Activated CD4-positive, alpha-beta memory T cell treated with anti-CD3 and anti-CD28 coated beads for 36 hours (primary cell): ENCODE results near the gene ATP2A2. TPM values are rescaled to one million over a fixed set of nuclear protein-coding genes. Genes with fewer than 3 reads are reported as not detected.
A peak's percentile ranks its signal among the peaks of the same experiment; 100 is the strongest.

Experiments used
- CTCF ChIA-PET: fragments of 350-600 bp; sonication (Branson Sonifier 250); formaldehyde crosslinking; loops from one replicate; lab custom pipeline; 2021; ENCODE audit warnings: antibody characterized with exemption, inconsistent platforms; lab: Charles Lee
- POLR2A ChIA-PET: fragments of 350-600 bp; sonication (Branson Sonifier 250); formaldehyde crosslinking; loops from one replicate; lab custom pipeline; 2021; ENCODE audit warnings: antibody characterized with exemption; lab: Charles Lee
- DNase-seq: peaks from one replicate; pipeline ENCODE4 v3.0.0-alpha.2; 2020
- H3K27ac Mint-ChIP-seq: one replicate; pipeline ENCODE4 v1.8.0; 2021; ENCODE audit warnings: mixed read lengths
- H3K27me3 Mint-ChIP-seq: one replicate; pipeline ENCODE4 v1.8.0; 2021; ENCODE audit warnings: mixed read lengths
- H3K36me3 Mint-ChIP-seq: one replicate; pipeline ENCODE4 v1.8.0; 2021; ENCODE audit warnings: mixed read lengths
- H3K4me1 Mint-ChIP-seq: one replicate; pipeline ENCODE4 v1.8.0; 2021; ENCODE audit warnings: low read depth, mixed read lengths
- H3K4me3 Mint-ChIP-seq: one replicate; pipeline ENCODE4 v1.8.0; 2021; ENCODE audit warnings: mild to moderate bottlenecking, mixed read lengths
- H3K9me3 Mint-ChIP-seq: one replicate; pipeline ENCODE4 v1.8.0; 2021; ENCODE audit warnings: mixed read lengths
- intact Hi-C: fragments of 100-400 bp; cut with micrococcal nuclease; formaldehyde crosslinking; loops from one replicate; pipeline ENCODE4 v1.15.1; 2023
- total RNA-seq, 2 experiments: library from RNA; stranded (reverse); gene quantifications; one replicate each; pipeline ENCODE4 v1.2.3, GENCODE V29; 2021

Gene ATP2A2
- total RNA-seq, 2 experiments from 2014 or later: 144 to 152 TPM

GRCh38 chr12:110266381-110266960 is 14.6 kb upstream of the ATP2A2 start:
- H3K36me3 Mint-ChIP-seq: no peaks in the 10 kb centered on the region
- H3K27ac Mint-ChIP-seq: no peak overlapping the region
- peaks cover 7% of the 10 kb centered on the region for H3K27me3 Mint-ChIP-seq
- no peaks in the 10 kb centered on the region for H3K9me3 Mint-ChIP-seq
- CTCF ChIA-PET: interaction anchor here (0.6 to 1.0 kb wide), 2 partner anchors 158 to 165 kb away, joined by 3 to 4 read pairs; no protein-coding TSS in a partner anchor
- H3K4me3 Mint-ChIP-seq: no peak overlapping the region
- no peaks in the 10 kb centered on the region for H3K4me1 Mint-ChIP-seq
- POLR2A ChIA-PET: no interaction called here
- intact Hi-C loops: no loop called here
- DNase-seq: no peak

GRCh38 chr12:110266980-110267620 is 13.9 kb upstream of the ATP2A2 start:
- no peaks in the 10 kb centered on the region for H3K9me3 Mint-ChIP-seq
- no peak for DNase-seq
- H3K4me1 Mint-ChIP-seq: no peaks in the 10 kb centered on the region
- H3K27ac Mint-ChIP-seq: no peak overlapping the region
- no peaks in the 10 kb centered on the region for H3K36me3 Mint-ChIP-seq
- ChIA-PET POLR2A (no interaction called here), CTCF (interaction anchor here (0.6 to 1.0 kb wide), 2 partner anchors 158 to 164 kb away, joined by 3 to 4 read pairs; no protein-coding TSS in a partner anchor)
- intact Hi-C loops: no loop called here
- peaks cover 7% of the 10 kb centered on the region for H3K27me3 Mint-ChIP-seq
- no peak overlapping the region for H3K4me3 Mint-ChIP-seq

- POLR2A ChIA-PET: no interaction called here
Measured at GRCh38 chr12:110269622-110270124, 11.4 kb upstream of the ATP2A2 start.

GRCh38 chr12:110270125-110270962 is 10.7 kb upstream of the ATP2A2 start:
- intact Hi-C loops: no loop called here
- no peak for DNase-seq
- ChIA-PET POLR2A (no interaction called here), CTCF (interaction anchor here (0.8 kb wide), 1 partner anchor 69 kb away, joined by 3 read pairs; no protein-coding TSS in a partner anchor)
- Mint-ChIP-seq H3K36me3 (no peaks in the 10 kb centered on the region), H3K9me3 (no peaks in the 10 kb centered on the region), H3K27me3 (peaks cover 7% of the 10 kb centered on the region), H3K27ac (no peak overlapping the region), H3K4me3 (no peak overlapping the region), H3K4me1 (no peaks in the 10 kb centered on the region)

More at GRCh38 chr12:110269622-110270124, 11.4 kb upstream of the ATP2A2 start:
- Mint-ChIP-seq H3K27ac (no peak overlapping the region), H3K27me3 (peaks cover 7% of the 10 kb centered on the region), H3K36me3 (no peaks in the 10 kb centered on the region), H3K9me3 (no peaks in the 10 kb centered on the region), H3K4me3 (no peak overlapping the region), H3K4me1 (no peaks in the 10 kb centered on the region)
- CTCF ChIA-PET: no interaction called here
- intact Hi-C loops: no loop called here
- DNase-seq: no peak

GRCh38 chr12:110271015-110271414 is 10.0 kb upstream of the ATP2A2 start:
- Mint-ChIP-seq H3K4me3 (no peak overlapping the region), H3K27me3 (peaks cover 7% of the 10 kb centered on the region), H3K36me3 (no peaks in the 10 kb centered on the region), H3K27ac (no peak overlapping the region), H3K9me3 (no peaks in the 10 kb centered on the region), H3K4me1 (no peaks in the 10 kb centered on the region)
- intact Hi-C loops: no loop called here
- POLR2A ChIA-PET: no interaction called here
- no peak for DNase-seq
- CTCF ChIA-PET: interaction anchor here (0.8 kb wide), 1 partner anchor 69 kb away, joined by 3 read pairs; no protein-coding TSS in a partner anchor

- DNase-seq: no peak
- Mint-ChIP-seq H3K27me3 (no peaks in the 10 kb centered on the region), H3K9me3 (no peaks in the 10 kb centered on the region), H3K4me3 (no peak overlapping the region), H3K4me1 (peaks cover 4% of the 10 kb centered on the region), H3K27ac (no peak overlapping the region), H3K36me3 (peaks cover 6% of the 10 kb centered on the region)
- CTCF ChIA-PET: no interaction called here
- intact Hi-C loops: no loop called here
- POLR2A ChIA-PET: no interaction called here
Measured at GRCh38 chr12:110277530-110278254, 3.4 kb upstream of the ATP2A2 start.

GRCh38 chr12:110278255-110278536 is 2.9 kb upstream of the ATP2A2 start:
- no peaks in the 10 kb centered on the region for H3K27me3 Mint-ChIP-seq
- H3K27ac Mint-ChIP-seq: no peak overlapping the region
- H3K4me3 Mint-ChIP-seq: no peak overlapping the region
- H3K9me3 Mint-ChIP-seq: no peaks in the 10 kb centered on the region
- intact Hi-C loops: no loop called here
- ChIA-PET POLR2A (no interaction called here), CTCF (no interaction called here)
- peaks cover 9% of the 10 kb centered on the region for H3K4me1 Mint-ChIP-seq
- DNase-seq: no peak
- peaks cover 11% of the 10 kb centered on the region for H3K36me3 Mint-ChIP-seq

GRCh38 chr12:110279566-110280375 is 1.3 kb upstream of the ATP2A2 start:
- CTCF ChIA-PET: interaction anchor here (0.9 to 1.9 kb wide), 3 partner anchors 15 to 178 kb away, joined by 3 to 18 read pairs (median 9); no protein-coding TSS in a partner anchor
- Mint-ChIP-seq H3K4me1 (peaks cover 24% of the 10 kb centered on the region), H3K36me3 (peaks cover 24% of the 10 kb centered on the region), H3K27ac (peak overlapping the region; percentile 79), H3K27me3 (no peaks in the 10 kb centered on the region), H3K9me3 (no peaks in the 10 kb centered on the region), H3K4me3 (peak overlapping the region; percentile 80)
- intact Hi-C loops: loop anchor here (5.0 to 10.0 kb wide), 3 partner anchors 153 to 395 kb away; partner anchors contain the start of genes ANKRD13A, GIT2 and GLTP
- POLR2A ChIA-PET: interaction anchor here (0.9 to 1.6 kb wide), 9 partner anchors 9 to 190 kb away, joined by 3 to 7 read pairs (median 5); partner anchors contain the start of gene IFT81
- no peak for DNase-seq

GRCh38 chr12:110280392-110280778 is 662 bp upstream of the ATP2A2 start:
- H3K27me3 Mint-ChIP-seq: no peaks in the 10 kb centered on the region
- DNase-seq: peak; percentile 64
- intact Hi-C loops: loop anchor here (5.0 to 10.0 kb wide), 3 partner anchors 152 to 396 kb away; partner anchors contain the start of genes ANKRD13A, GIT2 and GLTP

GRCh38 chr12:110281549-110282299 is 677 bp downstream of the ATP2A2 start:
- intact Hi-C loops: loop anchor here (1.0 to 10.0 kb wide), 5 partner anchors 35 to 397 kb away; partner anchors contain the start of genes ANKRD13A, GIT2, GLTP and IFT81
- POLR2A ChIA-PET: interaction anchor here (0.6 to 1.7 kb wide), 6 partner anchors 33 to 246 kb away, joined by 3 to 6 read pairs (median 4); partner anchors contain the start of genes FAM216A and GPN3
- Mint-ChIP-seq H3K4me1 (peaks cover 42% of the 10 kb centered on the region), H3K36me3 (peaks cover 37% of the 10 kb centered on the region), H3K27me3 (no peaks in the 10 kb centered on the region), H3K9me3 (no peaks in the 10 kb centered on the region), H3K27ac (peak overlapping the region; percentile 87), H3K4me3 (peak overlapping the region; percentile 90)
- CTCF ChIA-PET: interaction anchor here (1.9 kb wide), 1 partner anchor 150 kb away, joined by 18 read pairs; no protein-coding TSS in a partner anchor
- peak; percentile 62 for DNase-seq

More at GRCh38 chr12:110280392-110280778, 662 bp upstream of the ATP2A2 start:
- Mint-ChIP-seq H3K4me3 (peak overlapping the region; percentile 80), H3K4me1 (peaks cover 30% of the 10 kb centered on the region), H3K27ac (peak overlapping the region; percentile 79), H3K36me3 (peaks cover 30% of the 10 kb centered on the region), H3K9me3 (no peaks in the 10 kb centered on the region)
- ChIA-PET CTCF (interaction anchor here (0.6 to 1.9 kb wide), 5 partner anchors 15 to 188 kb away, joined by 3 to 18 read pairs (median 3); partner anchors contain the start of gene FAM216A), POLR2A (interaction anchor here (0.9 to 1.7 kb wide), 10 partner anchors 9 to 189 kb away, joined by 3 to 7 read pairs (median 5); partner anchors contain the start of genes FAM216A, GPN3 and IFT81)
